ENCODE results near the gene CYP2J2.
"Not testable (repeated sequence)": the region's sequence is repeated elsewhere in the genome, so short reads cannot be mapped to it uniquely, and the experiment has no call there.

CYP2J2 gene

DNA sequence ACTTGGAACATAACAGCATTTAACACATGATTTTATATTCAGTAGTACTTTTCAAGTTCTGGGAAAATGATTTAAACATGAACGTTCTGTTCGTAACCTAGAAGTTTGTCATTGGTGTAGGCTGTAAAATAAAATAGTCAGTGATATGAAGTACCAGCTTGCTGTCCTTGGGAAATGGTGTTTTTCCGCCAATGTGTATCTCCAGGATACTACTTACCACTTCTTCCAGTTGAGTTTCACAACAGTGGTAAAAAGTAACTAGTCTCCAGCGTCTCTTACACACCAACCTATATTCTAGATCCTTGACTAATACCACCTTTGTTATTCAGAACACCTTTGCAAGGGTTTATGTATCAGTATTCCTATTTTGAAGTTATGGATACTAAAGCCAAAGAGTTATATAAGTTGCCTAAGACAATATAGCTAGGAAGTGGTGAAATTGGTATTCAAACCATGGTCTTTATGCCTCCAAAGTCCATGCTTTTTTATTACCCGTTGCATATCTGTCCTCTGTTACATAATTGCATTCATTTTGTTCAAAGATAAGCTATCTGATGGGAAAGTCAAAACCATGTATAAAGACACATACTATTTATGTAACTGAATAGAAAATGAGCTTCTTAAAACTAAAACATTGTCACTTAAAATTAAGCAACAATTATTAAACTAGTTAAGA is 68.8 kb downstream of the CYP2J2 start:
- DNase-seq = no peak

DNA sequence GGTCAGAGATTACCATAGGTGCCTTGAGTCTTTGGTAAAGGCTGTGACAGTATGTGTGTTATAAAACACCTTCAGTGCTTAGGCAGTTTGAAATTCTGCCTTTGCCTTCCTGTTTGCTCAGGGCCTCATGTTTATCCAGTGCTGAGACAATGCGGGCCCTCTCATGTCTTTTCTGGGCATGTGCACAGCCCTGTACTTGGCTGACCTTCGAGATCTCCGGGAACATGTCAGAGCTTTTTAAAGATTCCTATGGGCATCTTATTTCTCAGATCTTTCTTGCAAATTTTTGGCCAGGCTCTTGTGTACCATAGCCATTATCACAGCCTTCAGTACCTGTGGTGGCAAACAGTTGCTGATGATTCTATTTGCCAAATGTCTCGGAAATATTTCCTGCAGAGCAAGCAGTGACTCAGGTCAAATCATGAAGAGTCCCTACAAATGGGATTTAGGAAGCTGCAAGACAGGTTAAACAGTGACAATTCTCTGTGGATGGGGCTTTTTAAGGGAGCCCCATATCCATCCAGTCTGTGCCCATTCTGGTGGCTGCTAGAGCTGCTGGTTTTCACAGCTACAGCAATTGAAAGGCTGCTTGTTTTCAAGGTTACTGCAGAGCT is 69.7 kb downstream of the CYP2J2 start:
- DNase-seq = no peak

DNA sequence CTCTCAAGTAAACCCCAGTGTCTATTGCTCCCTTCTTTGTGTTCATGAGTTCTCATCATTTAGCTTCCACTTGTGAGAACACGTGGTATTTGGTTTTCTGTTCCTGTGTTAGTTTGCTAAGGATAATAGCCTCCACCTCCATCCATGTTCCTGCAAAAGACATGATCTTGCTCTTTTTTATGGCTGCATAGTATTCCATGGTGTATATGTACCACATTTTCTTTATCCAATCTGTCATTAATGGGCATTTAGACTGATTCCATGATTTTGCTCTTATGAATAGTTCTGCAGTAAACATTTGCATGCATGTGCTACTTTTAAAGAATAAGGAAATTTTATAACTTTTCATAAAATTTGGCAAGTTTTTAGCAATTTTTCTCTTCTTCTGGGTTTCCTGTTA is 71.3 kb downstream of the CYP2J2 start:
- not testable (repeated sequence) for DNase-seq

DNA sequence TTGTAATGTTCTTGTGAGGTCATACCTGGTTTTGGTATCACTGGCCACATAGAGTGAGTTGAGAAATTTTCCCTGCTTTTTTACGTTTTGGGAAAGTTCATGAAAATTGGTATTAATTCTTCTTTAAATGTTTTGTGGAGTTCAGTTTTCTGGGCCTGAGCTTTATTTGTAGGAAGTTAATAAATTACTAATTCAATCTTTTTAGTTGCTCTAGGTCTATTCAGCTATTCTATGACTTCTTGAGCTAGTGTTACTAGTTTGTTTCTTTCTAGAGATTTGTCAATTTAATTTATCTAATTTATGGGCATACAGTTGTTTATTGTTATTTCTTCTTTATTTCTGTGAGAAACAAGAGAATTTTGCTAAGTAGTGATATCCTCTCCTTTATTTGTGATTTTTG is 74.5 kb downstream of the CYP2J2 start:
- no peak for DNase-seq

DNA sequence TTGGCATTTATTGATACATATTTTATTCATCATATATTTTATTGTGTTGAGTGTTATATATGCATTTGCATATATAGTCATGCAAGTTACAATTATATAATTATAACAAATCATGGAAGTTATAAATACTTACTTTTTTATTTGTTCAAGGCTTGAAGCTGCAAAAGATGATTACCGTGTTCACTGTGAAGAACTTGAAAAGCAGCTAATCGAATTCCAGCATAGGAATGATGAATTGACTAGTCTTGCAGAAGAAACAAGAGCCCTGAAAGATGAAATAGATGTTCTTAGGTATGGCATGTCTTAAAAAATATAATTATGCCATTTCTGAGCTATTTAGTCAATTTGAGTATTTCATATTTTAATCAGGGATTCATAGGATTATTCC is 79.7 kb downstream of the CYP2J2 start:
- no peak for DNase-seq

DNA sequence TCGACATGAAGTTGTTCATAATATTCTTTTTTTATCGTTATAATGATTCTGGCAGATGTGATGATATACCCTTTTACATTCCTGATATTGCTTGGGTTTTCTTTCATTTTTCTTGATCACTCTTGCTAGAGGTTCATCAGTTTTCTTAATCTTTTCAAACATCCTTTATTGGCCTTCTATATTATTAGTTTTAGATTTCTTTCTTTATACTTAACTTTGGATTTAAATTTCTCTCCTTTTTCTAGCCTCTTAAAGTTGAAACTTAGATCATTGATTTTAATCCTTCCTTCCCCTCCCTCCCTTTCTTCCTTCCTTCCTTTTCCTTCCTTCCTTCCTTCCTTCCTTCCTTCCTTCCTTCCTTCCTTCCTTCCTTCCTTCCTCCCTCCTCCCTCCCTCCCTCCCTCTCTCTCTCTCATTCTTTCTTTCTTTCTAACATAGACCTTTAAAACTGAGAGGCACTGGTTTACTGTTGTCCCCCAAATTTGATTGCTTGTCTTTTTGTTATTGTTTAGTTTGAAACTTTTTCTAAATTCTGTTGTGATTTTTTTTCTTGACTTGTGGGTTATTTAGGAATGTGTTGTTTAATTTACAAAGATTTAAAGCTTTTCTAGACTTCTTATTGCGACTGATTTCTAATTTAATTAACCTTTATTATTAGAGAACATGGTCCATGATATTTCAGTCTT is 80.2 kb downstream of the CYP2J2 start:
- no peak for DNase-seq

DNA sequence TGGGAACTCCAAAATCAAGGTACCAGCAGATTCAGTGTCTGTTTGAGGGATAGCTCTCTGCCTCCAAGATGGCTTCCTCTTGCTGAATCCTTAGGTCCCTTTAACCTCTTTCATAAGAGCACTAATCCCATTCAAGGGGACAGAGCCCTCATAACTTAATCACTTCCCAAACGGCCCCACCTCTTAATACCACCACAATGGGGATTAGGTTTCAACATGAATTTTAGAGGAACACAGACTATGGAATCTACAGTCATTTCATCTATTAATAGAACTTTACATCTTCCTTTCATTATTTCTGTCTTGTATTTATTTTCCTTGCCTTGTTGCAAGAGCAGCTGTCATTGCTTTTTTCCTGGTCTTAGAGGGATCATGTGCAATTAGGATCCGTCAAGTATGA is 81.5 kb downstream of the CYP2J2 start:
- DNase-seq = no peak

All from activated CD4-positive, alpha-beta T cell treated with anti-CD3 and anti-CD28 coated beads, Interleukin-2, amount 50 U/mL, for 1 hour (primary cell).